Suppressor macrophage treated with lipopolysaccharide for 1 hour (primary cell): ENCODE results near the gene ATE1.
"Not testable (repeated sequence)": the region's sequence is repeated elsewhere in the genome, so short reads cannot be mapped to it uniquely, and the experiment has no call there.

ENCODE experiments used
- DNase-seq, 3 donors: peaks; one replicate each; pipeline ENCODE4 v3.0.0-alpha.2; 2020 to 2022

Gene ATE1

DNA sequence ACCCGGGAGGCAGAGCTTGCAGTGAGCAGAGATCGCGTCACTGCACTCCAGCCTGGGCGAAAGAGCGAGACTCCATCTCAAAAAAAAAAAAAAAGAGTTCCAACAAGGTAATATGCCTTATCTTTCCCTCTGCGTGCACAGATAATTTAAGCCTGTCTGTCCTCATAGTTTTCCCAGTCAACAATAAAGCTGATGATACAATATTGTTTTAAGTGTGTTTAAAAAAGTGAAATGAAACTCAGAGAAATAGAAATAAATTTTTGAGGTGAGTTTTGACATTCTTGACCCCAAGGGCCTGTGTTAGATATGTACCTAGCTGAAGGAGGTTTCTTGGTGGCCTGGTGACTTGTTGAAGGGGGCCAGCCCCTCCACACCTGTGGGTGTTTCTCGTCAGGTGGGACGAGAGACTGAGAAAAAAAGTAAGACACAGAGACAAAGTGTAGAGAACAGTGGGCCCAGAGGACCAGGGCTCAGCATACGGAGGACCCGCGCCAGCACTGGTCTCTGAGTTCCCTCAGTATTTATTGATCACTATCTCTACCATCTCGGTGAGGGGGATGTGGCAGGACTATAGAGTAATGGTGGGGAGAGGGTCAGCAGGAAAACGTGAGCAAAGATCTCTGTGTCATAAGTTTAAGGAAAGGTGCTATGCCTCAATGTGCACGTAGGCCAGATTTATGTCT is 1.9 kb upstream of the ATE1 start:
- not testable (repeated sequence) for DNase-seq

- DNase-seq = no peak
Measured at GRCh38 chr10:121928528-121928884, 675 bp upstream of the ATE1 start.

DNA sequence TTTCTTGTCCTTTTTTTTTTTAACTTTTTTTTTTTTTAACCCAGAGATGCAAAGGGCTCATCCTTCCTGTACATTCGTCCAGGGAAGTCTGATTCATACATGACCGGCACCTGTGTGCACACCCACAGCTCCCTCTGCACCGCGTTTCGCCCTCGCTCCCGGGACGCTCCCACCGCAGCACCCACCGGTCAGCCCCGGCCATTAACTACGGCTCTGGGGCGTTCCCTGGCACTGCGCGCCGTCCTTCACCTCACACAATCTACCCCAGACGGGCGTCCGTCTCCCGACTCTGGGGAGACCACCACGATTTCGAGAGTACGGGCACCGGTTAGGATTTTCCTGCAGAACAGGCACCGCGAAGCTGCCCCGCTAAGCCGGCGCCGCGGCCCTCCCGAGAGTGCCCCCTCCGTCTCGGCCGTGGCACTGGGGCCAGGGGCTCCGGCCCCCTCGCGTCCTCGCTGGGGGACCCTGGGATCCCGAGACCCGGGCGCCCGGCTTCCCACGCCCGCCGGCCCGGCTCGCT is 452 bp downstream of the ATE1 start:
- peak; percentile 43 to 56 (median 49) for DNase-seq

DNA sequence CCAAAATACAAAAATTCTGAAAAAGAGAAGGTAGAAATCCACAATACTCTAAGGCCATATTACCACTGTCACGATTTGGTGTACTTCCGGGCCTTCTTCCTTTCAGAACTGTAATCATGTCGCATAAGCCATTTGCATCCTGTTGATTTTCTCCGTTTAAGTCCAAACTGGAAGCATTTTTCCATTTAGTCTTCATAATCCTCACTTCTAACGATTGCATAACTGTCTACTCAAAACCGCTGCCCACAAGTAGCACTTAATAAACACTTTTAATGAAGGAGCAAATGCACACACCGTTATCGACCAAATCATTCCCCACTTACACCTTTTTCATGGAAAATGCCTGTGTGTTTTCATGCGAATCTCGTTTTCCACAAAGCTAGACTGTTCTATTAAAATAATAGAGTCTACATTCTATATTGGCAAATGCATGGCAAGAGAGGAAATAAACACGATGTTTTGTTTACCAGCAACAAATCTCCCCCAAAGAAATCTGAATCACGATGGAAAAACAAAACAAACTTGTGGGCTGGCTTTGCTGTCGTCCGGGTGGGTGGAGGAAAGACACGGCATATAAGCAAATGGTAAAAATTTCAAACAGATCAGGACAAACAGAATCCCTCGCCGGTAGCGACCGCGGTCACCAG is 1.0 kb downstream of the ATE1 start:
- DNase-seq = peak in 2 of 3 donors; percentile 4 to 20

DNA sequence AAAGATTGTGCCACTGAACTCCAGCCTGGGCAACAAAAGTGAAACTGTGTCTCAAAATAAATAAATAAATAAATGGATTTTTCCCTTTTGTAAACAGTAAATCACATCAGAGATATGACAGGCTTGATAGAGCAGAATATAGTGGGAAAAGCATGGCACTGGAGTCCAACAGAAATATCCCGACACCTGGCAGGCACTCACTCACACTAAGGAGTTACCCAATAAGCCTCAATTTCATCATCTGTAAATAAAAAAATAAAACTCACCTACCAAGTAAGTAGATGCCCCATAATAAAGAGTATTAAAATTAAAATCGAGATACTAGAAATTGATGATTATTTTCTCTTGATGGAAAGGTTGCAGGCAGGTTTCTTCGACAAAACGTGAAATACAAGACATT is 1.7 kb downstream of the ATE1 start:
- no peak for DNase-seq

GRCh38 chr10:121921238-121921931 is 6.4 kb downstream of the ATE1 start:
- no peak for DNase-seq

DNA sequence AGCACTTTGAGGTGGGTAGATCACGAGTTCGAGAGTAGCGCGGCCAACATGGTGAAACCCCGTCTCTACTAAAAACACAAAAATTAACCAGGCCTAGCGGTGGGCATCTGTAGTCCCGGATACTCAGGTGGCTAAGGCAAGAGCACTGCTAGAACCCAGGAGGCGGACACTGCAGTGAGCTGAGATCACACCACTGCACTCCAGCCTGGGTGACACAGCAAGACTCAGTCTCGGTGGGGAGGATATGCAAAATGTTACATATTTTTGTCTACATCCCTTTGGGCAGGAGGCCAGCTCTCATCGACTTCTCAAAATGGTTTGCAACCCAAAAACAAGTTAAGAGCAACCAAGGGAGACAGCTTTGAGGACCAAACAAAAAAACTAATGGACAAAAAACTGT is 8.2 kb downstream of the ATE1 start:
- DNase-seq = no peak

DNA sequence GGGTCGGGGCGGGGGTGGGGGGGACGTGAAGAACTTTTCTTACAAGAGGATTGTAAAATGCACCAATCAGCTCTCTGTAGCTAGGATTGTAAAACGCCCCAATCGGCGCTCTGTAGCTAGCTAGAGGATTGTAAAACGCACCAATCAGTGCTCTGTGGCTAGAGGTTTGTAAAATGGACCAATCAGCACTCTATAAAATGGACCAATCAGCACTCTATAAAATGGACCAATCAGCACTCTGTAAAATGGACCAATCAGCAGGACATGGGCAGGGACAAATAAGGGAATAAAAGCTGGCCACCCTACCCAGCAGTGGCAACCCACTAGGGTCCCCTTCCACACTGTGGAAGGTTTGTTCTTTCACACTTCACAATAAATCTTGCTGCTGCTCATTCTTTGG is 9.0 kb downstream of the ATE1 start:
- DNase-seq = not testable (repeated sequence)

DNA sequence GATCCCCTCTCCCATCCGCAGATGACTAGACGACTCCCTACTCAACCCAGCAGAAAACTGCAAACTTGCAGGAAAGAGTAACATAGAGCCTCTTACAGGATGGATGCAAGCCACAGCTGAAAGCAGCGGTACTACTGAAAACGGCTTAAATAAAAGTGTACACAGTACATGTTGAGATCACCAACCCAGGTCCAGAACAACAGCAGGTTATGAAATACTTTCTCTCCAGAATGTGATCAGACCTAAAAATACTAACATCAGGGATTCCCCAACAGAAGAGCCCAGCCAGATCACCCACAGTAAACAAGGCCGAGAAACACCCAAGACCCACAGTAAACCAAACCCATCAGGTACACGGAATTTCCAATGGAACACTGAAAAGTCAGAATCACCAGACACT is 13.2 kb downstream of the ATE1 start:
- no peak for DNase-seq

DNA sequence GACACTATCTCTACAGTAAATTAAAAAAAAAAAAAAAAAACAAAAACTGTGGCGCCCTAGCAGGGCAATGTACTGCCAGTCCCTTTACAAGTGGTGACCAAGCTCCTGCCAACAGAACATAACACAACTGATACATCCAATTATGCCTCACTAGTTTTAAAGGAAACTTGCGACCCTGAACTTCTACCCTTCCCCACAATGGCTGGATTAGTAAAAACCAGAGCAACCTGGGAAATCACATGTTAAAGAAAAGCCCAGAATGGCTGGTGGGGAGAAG is 16.5 kb downstream of the ATE1 start:
- no peak for DNase-seq

GRCh38 chr10:121910673-121911420 is 17.0 kb downstream of the ATE1 start:
- no peak for DNase-seq

GRCh38 chr10:121904888-121905287 is 22.9 kb downstream of the ATE1 start:
- no peak for DNase-seq

- DNase-seq = peak; percentile 67 to 79 (median 68)
Measured at GRCh38 chr10:121900443-121901174, 27.2 kb downstream of the ATE1 start.

- DNase-seq = no peak
Measured at GRCh38 chr10:121899727-121900126, 28.1 kb downstream of the ATE1 start.

DNA sequence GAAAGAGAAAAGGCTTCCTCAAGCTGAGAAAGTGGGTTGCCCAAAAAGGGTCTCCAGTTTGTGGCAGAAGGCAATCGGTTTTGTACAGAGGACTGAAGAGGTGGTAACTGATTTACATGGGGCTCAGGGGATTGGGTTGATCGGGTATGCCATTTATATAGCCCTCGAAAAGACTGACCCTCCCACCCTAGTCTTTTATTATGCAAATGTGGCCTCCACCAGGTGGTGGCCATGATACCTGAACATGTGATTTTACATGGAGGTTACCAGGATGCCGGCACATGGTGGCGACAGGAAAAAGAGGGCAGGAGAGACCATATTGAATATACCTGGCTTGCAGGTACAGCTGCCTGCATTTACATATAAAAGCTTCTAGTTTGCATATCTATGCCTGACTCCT is 36.7 kb downstream of the ATE1 start:
- DNase-seq = no peak

GRCh38 chr10:121889212-121889611 is 38.6 kb downstream of the ATE1 start:
- DNase-seq = no peak

DNA sequence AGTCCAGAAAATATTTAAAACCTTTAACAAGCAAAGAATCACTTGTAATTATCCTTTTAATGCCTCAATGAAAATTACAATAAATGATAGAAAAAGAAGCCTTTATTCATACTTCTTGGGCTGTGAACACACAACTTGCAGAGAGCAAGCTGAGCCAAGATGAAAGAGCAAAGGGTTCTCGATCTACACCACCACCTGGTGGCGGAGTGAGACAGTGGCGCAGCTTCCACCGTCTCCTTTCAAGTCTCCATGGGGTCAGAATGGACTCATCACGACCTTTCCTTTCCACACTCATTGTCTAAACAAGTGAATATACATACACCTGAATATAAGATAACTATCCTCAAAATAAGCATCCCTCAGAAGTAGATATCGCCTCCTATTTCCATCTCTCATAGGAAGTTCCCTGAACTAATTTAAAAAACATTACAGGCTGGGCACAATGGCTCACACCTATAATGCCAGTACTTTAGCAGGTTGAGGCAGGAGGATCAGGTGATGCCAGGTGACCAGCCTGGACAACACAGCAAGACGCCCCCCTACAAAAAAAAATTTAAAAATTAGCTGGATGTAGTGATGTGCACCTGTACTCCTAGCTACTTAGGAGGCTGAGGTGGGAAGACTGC is 40.7 kb downstream of the ATE1 start:
- peak; percentile 55 to 74 (median 59) for DNase-seq

GRCh38 chr10:121886181-121886580 is 41.6 kb downstream of the ATE1 start:
- DNase-seq = no peak

DNA sequence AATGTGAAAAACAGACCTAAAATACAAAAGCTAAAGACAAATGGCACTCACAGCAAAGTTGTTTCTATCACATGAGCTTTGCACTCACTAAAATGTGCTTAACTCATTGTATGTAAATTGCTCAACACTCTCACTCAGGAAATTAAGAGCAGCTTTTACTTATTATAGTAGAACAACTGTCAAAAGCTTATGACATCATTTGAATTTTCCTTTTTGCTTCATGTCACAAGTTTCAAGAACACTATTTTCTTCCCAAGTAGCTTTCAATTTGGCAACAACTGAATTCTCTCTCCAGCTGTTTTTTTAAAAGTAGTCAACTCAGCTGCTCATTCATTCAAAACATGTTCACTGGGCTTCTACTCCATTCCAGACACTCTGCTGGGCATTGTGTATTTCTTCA is 46.9 kb downstream of the ATE1 start:
- peak; percentile 36 to 79 (median 66) for DNase-seq

DNA sequence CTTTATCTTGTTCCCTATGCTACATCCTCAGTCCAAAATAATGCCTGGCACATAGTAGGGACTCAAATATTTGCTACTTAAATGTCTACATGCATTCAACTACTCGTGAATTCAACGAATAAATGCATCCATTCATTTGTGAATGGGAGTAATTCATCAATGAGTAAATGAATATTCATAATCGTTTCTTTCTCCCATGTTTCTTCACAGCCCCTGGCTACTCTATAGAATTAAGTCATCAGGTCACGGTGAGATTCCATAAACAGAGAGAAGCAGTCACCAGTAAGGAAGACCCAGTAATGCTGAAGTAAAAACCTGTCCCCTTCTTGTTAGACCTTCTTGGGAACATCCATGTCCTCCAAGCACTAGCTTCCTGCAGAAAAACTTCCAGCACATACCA is 48.4 kb downstream of the ATE1 start:
- DNase-seq = no peak

DNA sequence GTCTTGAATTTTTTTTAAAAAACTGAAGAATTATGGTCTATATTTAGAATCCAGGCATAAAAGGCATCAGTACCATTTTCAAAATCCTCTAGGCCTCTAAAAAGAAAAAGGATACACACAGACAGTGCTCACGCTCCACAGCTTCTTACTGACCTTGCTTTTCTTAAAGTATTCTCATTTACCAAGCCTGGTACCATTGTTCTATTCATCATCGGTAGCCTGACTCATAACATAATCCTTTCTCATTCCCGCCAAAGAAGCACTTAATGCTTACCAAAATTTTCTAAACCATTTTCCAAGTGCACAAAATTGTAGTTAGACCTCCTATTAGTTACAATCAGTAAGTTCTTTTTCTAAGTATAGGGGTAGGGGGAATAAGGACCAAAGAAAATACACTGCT is 54.6 kb downstream of the ATE1 start:
- no peak for DNase-seq

DNA sequence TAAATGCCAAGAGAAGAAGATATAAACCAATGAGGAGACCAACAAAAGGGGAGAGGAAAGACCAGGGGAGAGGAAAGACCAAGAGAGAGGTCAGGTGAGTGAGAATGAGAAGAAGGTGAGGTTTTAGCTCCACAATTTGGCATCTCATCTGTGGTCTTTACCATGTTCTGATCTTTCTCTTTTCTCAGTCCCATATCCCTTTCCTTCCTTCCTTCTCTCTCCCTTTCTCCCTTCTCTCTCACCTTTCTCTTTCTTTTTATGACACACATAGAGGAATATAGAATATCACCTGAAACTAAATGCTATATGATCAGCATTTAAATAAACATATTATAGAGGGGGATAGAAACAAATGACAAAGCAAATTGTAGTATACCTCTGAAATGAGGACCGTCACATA is 57.4 kb downstream of the ATE1 start:
- DNase-seq = no peak
